CD14-positive monocyte (primary cell): Measurements from ENCODE around the gene P2RX3. TPM values are rescaled to one million over a fixed set of nuclear protein-coding genes. Genes with fewer than 3 reads are reported as not detected.

Source experiments
- DNase-seq, 3 donors: peaks; one replicate each; pipeline ENCODE4 v3.0.0-alpha.2; 2011 to 2022
- H2AFZ ChIP-seq: 2 replicates; pipeline ENCODE4 v1.6.0; 2012; ENCODE audit warnings: mild to moderate bottlenecking, low read depth, low read length, inconsistent platforms; ENCODE audit not compliant: insufficient read depth, poor library complexity, severe bottlenecking
- H3K27ac ChIP-seq, 2 donors: 1 replicate in 1 of 2; 2 replicates in 1 of 2; pipeline ENCODE4 v1.5.1; 2012 to 2013; ENCODE audit warnings: low read length in 2 of 2, control low read depth in 1 of 2, inconsistent platforms in 1 of 2, low read depth in 1 of 2, mild to moderate bottlenecking in 1 of 2
- H3K27me3 ChIP-seq, 2 donors: one replicate each; pipeline versions ENCODE4 v1.6.0 to v1.6.1; 2011 to 2013; ENCODE audit warnings: low read length in 2 of 2; ENCODE audit not compliant: control insufficient read depth in 2 of 2, insufficient read depth in 2 of 2
- H3K36me3 ChIP-seq, 2 donors: replicated peaks in 1 of 2; 1 replicate in 1 of 2; 2 replicates in 1 of 2; pipeline versions ENCODE4 v1.5.1 to v1.6.1; 2012 to 2013; ENCODE audit warnings: low read length in 2 of 2, control low read depth in 1 of 2, inconsistent platforms in 1 of 2, mild to moderate bottlenecking in 1 of 2; ENCODE audit not compliant: insufficient read depth in 2 of 2, control insufficient read depth in 1 of 2
- H3K4me1 ChIP-seq, 2 donors: 1 replicate in 1 of 2; 2 replicates in 1 of 2; pipeline versions ENCODE4 v1.5.1 to v1.6.1; 2012 to 2013; ENCODE audit warnings: low read length in 2 of 2, control low read depth in 1 of 2, inconsistent platforms in 1 of 2, mild to moderate bottlenecking in 1 of 2, moderate library complexity in 1 of 2; ENCODE audit not compliant: insufficient read depth in 2 of 2, control insufficient read depth in 1 of 2
- H3K4me2 ChIP-seq: replicated peaks from 2 replicates; pipeline ENCODE3; 2012; ENCODE audit warnings: low read length, moderate library complexity, mild to moderate bottlenecking; ENCODE audit not compliant: poor library complexity, severe bottlenecking; ENCODE audit errors: extremely low read depth
- H3K4me3 ChIP-seq, 3 experiments: fragments of 200-600 bp in 1 of 3; sonication (generic) in 1 of 3; replicated peaks in 1 of 3; 1 replicate in 2 of 3; 2 replicates in 1 of 3; pipeline ENCODE4 v1.5.1; 2011 to 2013; ENCODE audit warnings: low read length in 3 of 3, mild to moderate bottlenecking in 3 of 3, control low read depth in 2 of 3, low read depth in 2 of 3, inconsistent platforms in 1 of 3, moderate library complexity in 1 of 3
- H3K79me2 ChIP-seq: 2 replicates; pipeline ENCODE4 v1.6.0; 2012; ENCODE audit warnings: mild to moderate bottlenecking, control low read depth, inconsistent platforms, low read length, moderate library complexity; ENCODE audit not compliant: insufficient read depth
- H3K9ac ChIP-seq: 2 replicates; pipeline ENCODE4 v1.6.0; 2017; ENCODE audit warnings: low read length, mild to moderate bottlenecking; ENCODE audit not compliant: insufficient read depth, poor library complexity, severe bottlenecking
- H3K9me3 ChIP-seq, 2 donors: replicated peaks in 1 of 2; 1 replicate in 1 of 2; 2 replicates in 1 of 2; pipeline versions ENCODE4 v1.5.1 to v1.6.1; 2012 to 2013; ENCODE audit warnings: low read length in 2 of 2, control low read depth in 1 of 2; ENCODE audit not compliant: control insufficient read depth in 1 of 2, insufficient read depth in 1 of 2
- H4K20me1 ChIP-seq: 2 replicates; pipeline ENCODE4 v1.6.0; 2012; ENCODE audit warnings: mild to moderate bottlenecking, low read length, control low read depth, moderate library complexity; ENCODE audit not compliant: insufficient read depth
- H3K27ac Mint-ChIP-seq, 7 donors: one replicate each; pipeline ENCODE4 v1.8.0; 2020; ENCODE audit warnings: mild to moderate bottlenecking in 7 of 7, mixed read lengths in 7 of 7, moderate library complexity in 6 of 7, inconsistent platforms in 2 of 7
- H3K27me3 Mint-ChIP-seq, 3 donors: one replicate each; pipeline ENCODE4 v1.8.0; 2021 to 2022; ENCODE audit warnings: low read depth in 3 of 3, mild to moderate bottlenecking in 3 of 3, mixed read lengths in 3 of 3, moderate library complexity in 3 of 3, inconsistent platforms in 1 of 3
- H3K36me3 Mint-ChIP-seq, 2 donors: one replicate each; pipeline ENCODE4 v1.8.0; 2020; ENCODE audit warnings: mixed read lengths in 2 of 2, inconsistent platforms in 1 of 2, mild to moderate bottlenecking in 1 of 2
- H3K4me1 Mint-ChIP-seq: one replicate; pipeline ENCODE4 v1.8.0; 2020; ENCODE audit warnings: mild to moderate bottlenecking, mixed read lengths
- H3K4me3 Mint-ChIP-seq, 2 donors: one replicate each; pipeline ENCODE4 v1.8.0; 2020; ENCODE audit warnings: mild to moderate bottlenecking in 2 of 2, mixed read lengths in 2 of 2, moderate library complexity in 1 of 2
- H3K9me3 Mint-ChIP-seq, 7 donors: one replicate each; pipeline ENCODE4 v1.8.0; 2020 to 2022; ENCODE audit warnings: mixed read lengths in 7 of 7, mild to moderate bottlenecking in 6 of 7, moderate library complexity in 6 of 7, inconsistent platforms in 2 of 7
- WGBS: methylation state at CpG from one replicate; pipeline ENCODE4 v1.1.5; 2013; ENCODE audit warnings: missing lambda C conversion rate; ENCODE audit not compliant: insufficient coverage; 5-methylcytosine and 5-hydroxymethylcytosine counted together
- intact Hi-C, 2 donors: fragments of 100-400 bp; cut with micrococcal nuclease; formaldehyde crosslinking; loops; one replicate each; pipeline versions ENCODE4 v1.15.0 to v1.15.1; 2023
- polyA plus RNA-seq, 3 donors: library from polyadenylated mRNA; depleted of rRNA in 1 of 3; unstranded in 2 of 3; stranded (reverse) in 1 of 3; fragments of 300-500 nt in 2 of 3; fragments of >200 nt in 1 of 3; fragmentation: Illumina TruSeq in 2 of 3; gene quantifications; 1 replicate in 2 of 3; 2 replicates in 1 of 3; pipeline ENCODE4 v1.2.3, GENCODE V29; 2012 to 2021
- TF ChIP-seq, protein P1 (sequence below): fragments of 200-600 bp; IDR thresholded peaks from one replicate; pipeline ENCODE4 v1.8.0; 2022; ENCODE audit warnings: antibody characterized with exemption, mild to moderate bottlenecking

Gene P2RX3
- polyA plus RNA-seq, 3 donors: not detected

GRCh38 chr11:57309106-57310059, 28.8 kb upstream of the P2RX3 start:
- H3K9ac ChIP-seq: no peak overlapping the region
- intact Hi-C loops: no loop called here
- H3K4me3 Mint-ChIP-seq: no peak overlapping the region

GRCh38 chr11:57310091-57310490, 28.1 kb upstream of the P2RX3 start:
- peaks cover 30% of the 10 kb centered on the region for H3K4me1 Mint-ChIP-seq
- WGBS: 99% methylated on average over 6 of the region's 6 CpGs

More at GRCh38 chr11:57309106-57310059, 28.8 kb upstream of the P2RX3 start:
- Histone ChIP-seq H3K4me3 (no peak overlapping the region), H3K9me3 (no peaks in the 10 kb centered on the region), H4K20me1 (no peaks in the 10 kb centered on the region), H3K27ac (no peak overlapping the region), H3K79me2 (no peaks in the 10 kb centered on the region), H3K4me2 (no peak overlapping the region), H3K36me3 (no peaks in the 10 kb centered on the region), H3K4me1 (peaks cover 19 to 22% of the 10 kb centered on the region in 2 donors), H3K27me3 (no peaks in the 10 kb centered on the region), H2AFZ (no peak overlapping the region)
- H3K27me3 Mint-ChIP-seq: peaks cover 4 to 10% (median 8%) of the 10 kb centered on the region in 3 donors
- H3K27ac Mint-ChIP-seq: peak overlapping the region in 4 of 7 donors; percentile 38 to 64 (median 58)
- DNase-seq: no peak
- peaks cover 30% of the 10 kb centered on the region for H3K4me1 Mint-ChIP-seq
- 96% methylated on average over 24 of the region's 24 CpGs for WGBS
- TF ChIP-seq, protein P1, sequence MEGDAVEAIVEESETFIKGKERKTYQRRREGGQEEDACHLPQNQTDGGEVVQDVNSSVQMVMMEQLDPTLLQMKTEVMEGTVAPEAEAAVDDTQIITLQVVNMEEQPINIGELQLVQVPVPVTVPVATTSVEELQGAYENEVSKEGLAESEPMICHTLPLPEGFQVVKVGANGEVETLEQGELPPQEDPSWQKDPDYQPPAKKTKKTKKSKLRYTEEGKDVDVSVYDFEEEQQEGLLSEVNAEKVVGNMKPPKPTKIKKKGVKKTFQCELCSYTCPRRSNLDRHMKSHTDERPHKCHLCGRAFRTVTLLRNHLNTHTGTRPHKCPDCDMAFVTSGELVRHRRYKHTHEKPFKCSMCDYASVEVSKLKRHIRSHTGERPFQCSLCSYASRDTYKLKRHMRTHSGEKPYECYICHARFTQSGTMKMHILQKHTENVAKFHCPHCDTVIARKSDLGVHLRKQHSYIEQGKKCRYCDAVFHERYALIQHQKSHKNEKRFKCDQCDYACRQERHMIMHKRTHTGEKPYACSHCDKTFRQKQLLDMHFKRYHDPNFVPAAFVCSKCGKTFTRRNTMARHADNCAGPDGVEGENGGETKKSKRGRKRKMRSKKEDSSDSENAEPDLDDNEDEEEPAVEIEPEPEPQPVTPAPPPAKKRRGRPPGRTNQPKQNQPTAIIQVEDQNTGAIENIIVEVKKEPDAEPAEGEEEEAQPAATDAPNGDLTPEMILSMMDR: no peak
- peaks cover 0 to 2% of the 10 kb centered on the region in 2 donors for H3K36me3 Mint-ChIP-seq
- no peaks in the 10 kb centered on the region for H3K9me3 Mint-ChIP-seq

More at GRCh38 chr11:57310091-57310490, 28.1 kb upstream of the P2RX3 start:
- no peaks in the 10 kb centered on the region for H3K27me3 ChIP-seq
- H3K4me3 ChIP-seq: no peak overlapping the region
- DNase-seq: no peak
- no peaks in the 10 kb centered on the region for H4K20me1 ChIP-seq
- TF ChIP-seq, protein P1: no peak
- H3K9me3 ChIP-seq: no peaks in the 10 kb centered on the region
- Mint-ChIP-seq H3K9me3 (no peaks in the 10 kb centered on the region), H3K27ac (peak overlapping the region in 1 of 7 donors; percentile 64), H3K27me3 (peaks cover 4 to 10% (median 8%) of the 10 kb centered on the region in 3 donors), H3K36me3 (peaks cover 0 to 2% of the 10 kb centered on the region in 2 donors), H3K4me3 (no peak overlapping the region)
- no peak overlapping the region for H2AFZ ChIP-seq
- peaks cover 19 to 22% of the 10 kb centered on the region in 2 donors for H3K4me1 ChIP-seq
- H3K27ac ChIP-seq: no peak overlapping the region
- no peaks in the 10 kb centered on the region for H3K79me2 ChIP-seq
- H3K4me2 ChIP-seq: no peak overlapping the region
- no peak overlapping the region for H3K9ac ChIP-seq
- H3K36me3 ChIP-seq: no peaks in the 10 kb centered on the region
- intact Hi-C loops: no loop called here
